HepG2 (cell line): ENCODE data around the gene CHPF. TPM values are rescaled to one million over a fixed set of nuclear protein-coding genes. Genes with fewer than 3 reads are reported as not detected.
A peak's percentile ranks its signal among the peaks of the same experiment; 100 is the strongest.

Source experiments
- ATAC-seq: fragments of 200-7000 bp; cut with Tn5 transposase; 3 replicates; pipeline ENCODE4 v1.9.1; 2020; ENCODE audit warnings: mild to moderate bottlenecking, moderate library complexity
- BruUV-seq: library from RNA; stranded (reverse); fragments of 400-500 nt; replicated peaks from 2 replicates; lab custom pipeline; 2021; lab: Mats Ljungman, UMichigan
- CTCF ChIA-PET: fragments of 300-600 bp; formaldehyde crosslinking; extraction: SDS; loops from one replicate; lab custom pipeline; 2021; ENCODE audit warnings: low total read pairs, inconsistent platforms, low intra/inter-chr PET ratio; lab: Yijun Ruan, JAX
- POLR2A ChIA-PET: fragments of 350-600 bp; sonication (Branson Sonifier 250); formaldehyde crosslinking; loops from one replicate; lab custom pipeline; 2020; ENCODE audit warnings: antibody characterized with exemption, inconsistent platforms; lab: Yijun Ruan, JAX
- DNase-seq: peaks from one replicate; pipeline ENCODE4 v3.0.0-alpha.2; 2015; ENCODE audit warnings: low spot score
- FAIRE-seq: peaks from 3 replicates; lab custom pipeline; 2011; peaks lifted over from hg19 to GRCh38; lab: Jason Lieb, UNC
- H2AFZ ChIP-seq: one replicate; pipeline ENCODE4 v1.6.1; 2011; ENCODE audit warnings: low read length, inconsistent platforms
- H3K27ac ChIP-seq: fragments of 300-600 bp; 3 replicates; pipeline ENCODE4 v1.8.0; 2011; ENCODE audit warnings: mixed run types, mild to moderate bottlenecking, mixed read lengths, low read length, inconsistent platforms; ENCODE audit not compliant: insufficient read depth; ENCODE audit errors: extremely low read length
- H3K27me3 ChIP-seq, 2 experiments: fragments of 200-600 bp in 1 of 2; 2 replicates in 1 of 2; 3 replicates in 1 of 2; pipeline versions ENCODE4 v1.6.0 to v1.8.0; 2011; ENCODE audit warnings: low read length in 2 of 2, mild to moderate bottlenecking in 2 of 2, moderate library complexity in 2 of 2, inconsistent platforms in 1 of 2; ENCODE audit not compliant: insufficient read depth in 2 of 2, control insufficient read depth in 1 of 2
- H3K36me3 ChIP-seq, 2 experiments: fragments of 200-600 bp in 1 of 2; replicated peaks in 1 of 2; 2 replicates in 1 of 2; 3 replicates in 1 of 2; pipeline versions ENCODE4 v1.5.1 to v1.8.0; 2011; ENCODE audit warnings: low read length in 2 of 2, inconsistent platforms in 1 of 2; ENCODE audit not compliant: insufficient read depth in 2 of 2, control insufficient read depth in 1 of 2
- H3K4me1 ChIP-seq: 2 replicates; pipeline ENCODE4 v1.5.1; 2012; ENCODE audit warnings: low read length, inconsistent platforms; ENCODE audit not compliant: insufficient read depth
- H3K4me2 ChIP-seq: 2 replicates; pipeline ENCODE4 v1.6.0; 2011; ENCODE audit warnings: low read depth, low read length, inconsistent platforms
- H3K4me3 ChIP-seq, 3 experiments: fragments of 200-600 bp in 1 of 3; sonication (generic), shearing (Covaris generic) in 1 of 3; replicated peaks in 1 of 3; 2 replicates each; pipeline ENCODE4 v1.5.1; 2011 to 2016; ENCODE audit warnings: low read length in 3 of 3, inconsistent platforms in 2 of 3, low read depth in 2 of 3, mild to moderate bottlenecking in 2 of 3, control low read depth in 1 of 3, mixed read lengths in 1 of 3; ENCODE audit not compliant: insufficient read depth in 1 of 3
- H3K79me2 ChIP-seq: one replicate; pipeline ENCODE4 v1.6.1; 2011; ENCODE audit warnings: low read length, inconsistent platforms; ENCODE audit not compliant: insufficient read depth
- H3K9ac ChIP-seq: 2 replicates; pipeline ENCODE4 v1.6.0; 2011; ENCODE audit warnings: mild to moderate bottlenecking, low read depth, low read length, inconsistent platforms; ENCODE audit not compliant: insufficient read depth
- H3K9me3 ChIP-seq: 2 replicates; pipeline ENCODE4 v1.5.1; 2012; ENCODE audit warnings: mild to moderate bottlenecking, low read length
- H4K20me1 ChIP-seq: 2 replicates; pipeline ENCODE4 v1.6.0; 2011; ENCODE audit warnings: inconsistent platforms, mild to moderate bottlenecking, low read length, moderate library complexity; ENCODE audit not compliant: insufficient read depth
- CENPBD1 ChIP-seq: sonication (generic); formaldehyde crosslinking; IDR thresholded peaks from 2 replicates; pipeline ENCODE4 v1.8.0; 2022; ENCODE audit warnings: missing genetic modification reagents, low read depth, mild to moderate bottlenecking, borderline replicate concordance
- FOXK2 ChIP-seq: fragments of 450-650 bp; IDR thresholded peaks from 2 replicates; pipeline ENCODE4 v1.6.1; 2016
- GATAD1 ChIP-seq: IDR thresholded peaks from 2 replicates; pipeline ENCODE4 v1.6.1; 2016; ENCODE audit warnings: missing genetic modification reagents, missing compliant biosample characterization
- GLMP ChIP-seq: sonication (generic); formaldehyde crosslinking; IDR thresholded peaks from 2 replicates; pipeline ENCODE4 v1.9.0; 2021; ENCODE audit warnings: missing genetic modification reagents, mild to moderate bottlenecking, borderline replicate concordance
- HNRNPH1 ChIP-seq: fragments of 200-400 bp; formaldehyde crosslinking; optimal IDR thresholded peaks from 2 replicates; pipeline ENCODE3; 2017; ENCODE audit warnings: mild to moderate bottlenecking, low read depth, low read length
- MNT ChIP-seq: fragments of 450-650 bp; IDR thresholded peaks from 2 replicates; pipeline ENCODE4 v1.6.1; 2016
- MXI1 ChIP-seq: IDR thresholded peaks from 3 replicates; pipeline ENCODE4 v1.6.1; 2012; ENCODE audit warnings: low read depth, low read length, inconsistent platforms, borderline replicate concordance
- NBN ChIP-seq: fragments of 450-650 bp; conservative IDR thresholded peaks from 2 replicates; pipeline ENCODE4 v1.6.1; 2017
- RBFOX2 ChIP-seq: fragments of 200-400 bp; formaldehyde crosslinking; IDR thresholded peaks from 2 replicates; pipeline ENCODE4 v1.6.1; 2017; ENCODE audit warnings: low read depth, mild to moderate bottlenecking, low read length
- RCOR2 ChIP-seq: IDR thresholded peaks from 2 replicates; pipeline ENCODE4 v1.6.1; 2016; ENCODE audit warnings: missing biosample characterization, missing genetic modification reagents
- TOE1 ChIP-seq: sonication (generic); formaldehyde crosslinking; IDR thresholded peaks from 2 replicates; pipeline ENCODE4 v1.4.0; 2020; ENCODE audit warnings: mild to moderate bottlenecking, missing genetic modification reagents
- TRIM24 ChIP-seq: sonication (generic); formaldehyde crosslinking; IDR thresholded peaks from 2 replicates; pipeline ENCODE4 v1.8.0; 2022; ENCODE audit warnings: mild to moderate bottlenecking, missing genetic modification reagents
- ZNF207 ChIP-seq: fragments of 450-650 bp; IDR thresholded peaks from 2 replicates; pipeline ENCODE4 v1.6.1; 2016; ENCODE audit warnings: antibody characterized with exemption, borderline replicate concordance
- ZNF253 ChIP-seq: sonication (generic); formaldehyde crosslinking; IDR thresholded peaks from 2 replicates; pipeline ENCODE4 v1.8.0; 2022; ENCODE audit warnings: mild to moderate bottlenecking, missing genetic modification reagents, borderline replicate concordance
- ZNF430 ChIP-seq: sonication (generic); formaldehyde crosslinking; IDR thresholded peaks from 2 replicates; pipeline ENCODE4 v1.9.0; 2021; ENCODE audit warnings: mild to moderate bottlenecking, missing genetic modification reagents
- ZNF460 ChIP-seq: sonication (generic); formaldehyde crosslinking; IDR thresholded peaks from 2 replicates; pipeline ENCODE4 v1.5.1; 2020; ENCODE audit warnings: missing genetic modification reagents, mild to moderate bottlenecking, borderline replicate concordance
- WGBS: methylation state at CpG from one replicate; pipeline ENCODE4 v1.1.6; 2017; ENCODE audit warnings: low lambda C conversion rate; 5-methylcytosine and 5-hydroxymethylcytosine counted together
- in situ Hi-C: cut with HindIII; loops from 2 replicates; pipeline ENCODE4 v1.10.0; 2017; ENCODE audit warnings: low pct_unique_long_range_greater_than_20kb; ENCODE audit not compliant: extremely low pct_ligation_motif_present
- intact Hi-C: fragments of 100-400 bp; cut with micrococcal nuclease; formaldehyde crosslinking; loops from one replicate; pipeline ENCODE4 v1.10.0; 2022; ENCODE audit not compliant: unreplicated experiment
- polyA plus RNA-seq, 8 experiments: library from polyadenylated mRNA; depleted of rRNA in 3 of 8; stranded (reverse) in 7 of 8; unstranded in 1 of 8; fragments of >200 nt; fragmentation: Illumina TruSeq in 4 of 8; extraction: Trizol in 4 of 8; gene quantifications; 2 replicates each; pipeline versions ENCODE4 v1.2.1 to v1.2.3, GENCODE V29; 2011 to 2016; ENCODE audit warnings: low read depth in 4 of 8, missing spikeins in 1 of 8, mixed read lengths in 1 of 8; ENCODE audit not compliant: insufficient read depth in 1 of 8
- total RNA-seq, 5 experiments: library from RNA; depleted of rRNA; stranded (reverse); fragments of >200 nt; fragmentation: Illumina TruSeq; extraction: Trizol; gene quantifications; 2 replicates each; pipeline ENCODE4 v1.2.3, GENCODE V29; 2016; ENCODE audit warnings: low read depth in 1 of 5

Gene CHPF
- total and polyA plus RNA-seq, 2 of the 13 experiments (the other 11 are each of a cell fraction or from before 2014, with no cell fraction given), result 79.6 to 111 TPM

GRCh38 chr2:219506153-219506801, 37.3 kb downstream of the CHPF start:
- intact Hi-C loops, result no loop called here
- Histone ChIP-seq H3K9me3 (no peaks in the 10 kb centered on the region), H3K4me2 (no peak overlapping the region), H3K9ac (no peak overlapping the region), H3K27me3 (peaks cover 0 to 5% of the 10 kb centered on the region in 2 experiments; a peak in 3 of 5 replicates), H3K4me1 (peaks cover 21% of the 10 kb centered on the region), H3K79me2 (no peaks in the 10 kb centered on the region), H3K36me3 (peaks cover 15 to 29% of the 10 kb centered on the region in 2 experiments), H3K27ac (no peak overlapping the region), H3K4me3 (no peak overlapping the region), H4K20me1 (no peaks in the 10 kb centered on the region), H2AFZ (no peak overlapping the region)
- DNase-seq (no peak), FAIRE-seq (no peak), ATAC-seq (no peak)
- WGBS, result 93% methylated on average over 17 of the region's 23 CpGs
- CTCF ChIA-PET, result no interaction called here
- BruUV-seq, result no TSS peak
- TF ChIP-seq ZNF430 (CRISPR knock-in tag) (no peak), RBFOX2 (0 out of 2 replicates have a peak, but pooled peaks have one; percentile 22)
- POLR2A ChIA-PET, result no interaction called here
- in situ Hi-C loops, result no loop called here

- intact Hi-C loops, result no loop called here
- no peak for ATAC-seq
- Histone ChIP-seq H3K4me3 (no peak overlapping the region), H3K79me2 (no peaks in the 10 kb centered on the region), H4K20me1 (no peaks in the 10 kb centered on the region), H3K4me2 (no peak overlapping the region), H3K9me3 (no peaks in the 10 kb centered on the region), H2AFZ (no peak overlapping the region), H3K27ac (no peak overlapping the region), H3K4me1 (peaks cover 25% of the 10 kb centered on the region), H3K9ac (no peak overlapping the region), H3K36me3 (peaks cover 15 to 29% of the 10 kb centered on the region in 2 experiments), H3K27me3 (no peaks in the 10 kb centered on the region)
- DNase-seq, result no peak
- WGBS, result 96% methylated on average over 9 of the region's 9 CpGs
- ChIA-PET POLR2A (no interaction called here), CTCF (no interaction called here)
- no peak for FAIRE-seq
- TF ChIP-seq NBN (no peak), ZNF253 (CRISPR knock-in tag) (no peak), TRIM24 (no peak), HNRNPH1 (no peak), ZNF207 (no peak), RCOR2 (CRISPR knock-in tag) (no peak), GLMP (CRISPR knock-in tag) (no peak), CENPBD1 (CRISPR knock-in tag) (no peak), MNT (no peak), ZNF460 (CRISPR knock-in tag) (no peak), GATAD1 (CRISPR knock-in tag) (no peak), TOE1 (no peak), MXI1 (no peak), FOXK2 (no peak)
- in situ Hi-C loops, result no loop called here
- BruUV-seq, result no TSS peak
Measured at GRCh38 chr2:219505585-219505984, 38.0 kb downstream of the CHPF start.
